ENCODE results near the gene IMPDH2.
"Not testable (repeated sequence)": the region's sequence is repeated elsewhere in the genome, so short reads cannot be mapped to it uniquely, and the experiment has no call there.

IMPDH2 gene

GRCh38 chr3:49021213-49021812 is 7.9 kb downstream of the IMPDH2 start:
- DNase-seq (ENCODE audit: low read depth), result peak; percentile 98

- no peak for DNase-seq (ENCODE audit: low read depth)
These were observed 8.6 kb downstream of the IMPDH2 start for GRCh38 chr3:49020330-49021212.

GRCh38 chr3:49019941-49020329 is 9.3 kb downstream of the IMPDH2 start:
- DNase-seq (ENCODE audit: low read depth), result no peak

- DNase-seq (ENCODE audit: low read depth), result no peak
These were observed 10.5 kb downstream of the IMPDH2 start for GRCh38 chr3:49018707-49019006.

- DNase-seq (ENCODE audit: low read depth), result peak; percentile 60
These were observed 11.1 kb downstream of the IMPDH2 start, which contains the start of gene DALRD3 for GRCh38 chr3:49017971-49018706. Gene DALRD3, minus strand, starts transcription at chr3:49018580. Its CDS starts 16 bp downstream, at chr3:49018564.

- no peak for DNase-seq (ENCODE audit: low read depth)
These were observed 11.8 kb downstream of the IMPDH2 start for GRCh38 chr3:49017229-49017970.

- DNase-seq (ENCODE audit: low read depth), result no peak
These were observed 12.6 kb downstream of the IMPDH2 start for GRCh38 chr3:49016414-49017228.

GRCh38 chr3:49015765-49016164 is 13.4 kb downstream of the IMPDH2 start:
- DNase-seq (ENCODE audit: low read depth), result no peak

GRCh38 chr3:49015072-49015471 is 14.1 kb downstream of the IMPDH2 start:
- no peak for DNase-seq (ENCODE audit: low read depth)

GRCh38 chr3:49013738-49014660 is 15.2 kb downstream of the IMPDH2 start:
- no peak for DNase-seq (ENCODE audit: low read depth)

- no peak for DNase-seq (ENCODE audit: low read depth)
These were observed 16.0 kb downstream of the IMPDH2 start for GRCh38 chr3:49013113-49013737.

GRCh38 chr3:49012441-49013017 is 16.7 kb downstream of the IMPDH2 start:
- DNase-seq (ENCODE audit: low read depth), result no peak

GRCh38 chr3:49009396-49009795 is 19.8 kb downstream of the IMPDH2 start:
- DNase-seq (ENCODE audit: low read depth), result no peak

GRCh38 chr3:49008627-49009026 is 20.6 kb downstream of the IMPDH2 start:
- DNase-seq (ENCODE audit: low read depth), result not testable (repeated sequence)

- DNase-seq (ENCODE audit: low read depth), result peak; percentile 82
These were observed 21.2 kb downstream of the IMPDH2 start for GRCh38 chr3:49007771-49008528.

- DNase-seq (ENCODE audit: low read depth), result peak; percentile 95
These were observed 22.0 kb downstream of the IMPDH2 start, which contains the start of gene WDR6 for GRCh38 chr3:49007068-49007770. Gene WDR6, plus strand, starts transcription at chr3:49007391. Its CDS starts 41 bp downstream, at chr3:49007432.

- DNase-seq (ENCODE audit: low read depth), result no peak
These were observed 22.7 kb downstream of the IMPDH2 start for GRCh38 chr3:49006408-49007067.
